Suppressor macrophage (primary cell): ENCODE data around the gene SLC29A1.

Experiments used
- DNase-seq, 4 experiments: peaks; one replicate each; pipeline ENCODE4 v3.0.0-alpha.2; 2020 to 2022

The SLC29A1 gene

GRCh38 chr6:44255105-44255808 lies 31.9 kb downstream of the SLC29A1 start:
- peak in 1 of 4 experiments; percentile 18 for DNase-seq

- DNase-seq, result no peak
Measured at GRCh38 chr6:44255871-44256774, 32.7 kb downstream of the SLC29A1 start.

- peak in 1 of 4 experiments; percentile 47 for DNase-seq
Measured at GRCh38 chr6:44256775-44257024, 33.3 kb downstream of the SLC29A1 start.

GRCh38 chr6:44257025-44257752 lies 33.8 kb downstream of the SLC29A1 start, which contains the start of gene SLC35B2:
Gene SLC35B2, minus strand, starts transcription at chr6:44257528. Its CDS starts 118 bp downstream, at chr6:44257410.
- DNase-seq, result peak; percentile 75 to 88 (median 82)

- DNase-seq, result peak in 2 of 4 experiments; percentile 81
Measured at GRCh38 chr6:44257753-44258324, 34.4 kb downstream of the SLC29A1 start.

- DNase-seq, result no peak
Measured at GRCh38 chr6:44258325-44258863, 35.0 kb downstream of the SLC29A1 start.

GRCh38 chr6:44258921-44259320 lies 35.5 kb downstream of the SLC29A1 start:
- no peak for DNase-seq

GRCh38 chr6:44260011-44260410 lies 36.6 kb downstream of the SLC29A1 start:
- DNase-seq, result no peak

GRCh38 chr6:44260451-44261297 lies 37.3 kb downstream of the SLC29A1 start:
- no peak for DNase-seq

GRCh38 chr6:44261581-44261980 lies 38.2 kb downstream of the SLC29A1 start:
- DNase-seq, result no peak

GRCh38 chr6:44262467-44263353 lies 39.3 kb downstream of the SLC29A1 start:
- peak in 3 of 4 experiments; percentile 55 to 77 (median 65) for DNase-seq

GRCh38 chr6:44263354-44264100 lies 40.1 kb downstream of the SLC29A1 start:
- DNase-seq, result peak; percentile 62 to 83 (median 82)

- peak; percentile 78 to 90 (median 88) for DNase-seq
Measured at GRCh38 chr6:44264154-44265006, 41.0 kb downstream of the SLC29A1 start.

GRCh38 chr6:44265007-44265721 lies 41.8 kb downstream of the SLC29A1 start, which contains the start of gene NFKBIE:
Gene NFKBIE, minus strand, starts transcription at chr6:44265551. Its CDS starts 205 bp downstream, at chr6:44265346.
- peak; percentile 97 to 99 (median 98) for DNase-seq

- no peak for DNase-seq
Measured at GRCh38 chr6:44265722-44266233, 42.4 kb downstream of the SLC29A1 start.

- no peak for DNase-seq
Measured at GRCh38 chr6:44266347-44266746, 43.0 kb downstream of the SLC29A1 start.

- DNase-seq, result no peak
Measured at GRCh38 chr6:44267252-44267651, 43.9 kb downstream of the SLC29A1 start.
